ENCODE results near the gene MRPL53. TPM values are rescaled to one million over a fixed set of nuclear protein-coding genes. Genes with fewer than 3 reads are reported as not detected.

The MRPL53 gene
- 17.5 TPM for total RNA-seq

DNA sequence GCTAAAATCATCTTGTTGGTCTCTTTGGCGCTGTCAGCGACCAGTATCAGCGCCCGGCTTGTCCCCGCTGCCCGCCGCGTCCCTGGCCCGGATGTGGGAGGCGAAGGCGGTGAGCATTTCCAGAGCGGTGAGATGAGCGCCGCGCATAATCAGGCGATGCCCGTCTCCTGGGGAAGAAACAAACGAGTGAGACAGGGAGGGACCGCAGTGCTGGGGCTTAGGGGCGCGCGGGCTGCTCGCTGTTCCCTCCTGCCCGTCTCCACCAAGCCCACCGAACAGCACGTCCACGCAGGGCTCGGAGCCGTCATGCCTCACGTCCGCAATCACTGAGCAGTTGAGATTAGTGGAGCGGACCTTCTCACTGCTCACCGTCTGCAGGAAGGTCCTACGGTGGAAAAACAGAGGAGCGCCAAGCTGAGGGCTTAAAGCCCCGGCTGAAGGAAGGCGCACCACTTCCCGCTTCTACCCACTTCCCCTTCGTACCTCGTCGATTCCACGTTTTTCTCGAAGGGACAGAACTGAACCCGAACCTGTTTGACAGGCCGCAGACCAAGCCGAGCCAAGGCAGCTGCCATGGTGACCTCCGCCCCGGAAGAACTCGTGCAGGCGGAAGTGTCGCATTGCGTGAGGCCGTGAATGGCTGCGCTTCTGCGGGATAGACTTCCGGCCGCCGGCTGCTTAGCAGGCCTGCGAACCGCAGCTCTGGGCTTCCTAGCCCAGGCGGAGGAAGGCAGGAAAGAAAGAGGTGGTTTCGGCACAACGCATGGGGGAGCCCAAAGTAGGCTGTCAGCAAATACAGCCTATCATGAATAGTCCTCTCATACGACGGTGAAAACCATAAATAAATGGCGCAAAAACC lies at the start of gene MRPL53:
TSS of gene MRPL53 (minus strand) at position 595 of the 859 bp plus-strand sequence. CDS start at position 575, 20 bp downstream.

DNA sequence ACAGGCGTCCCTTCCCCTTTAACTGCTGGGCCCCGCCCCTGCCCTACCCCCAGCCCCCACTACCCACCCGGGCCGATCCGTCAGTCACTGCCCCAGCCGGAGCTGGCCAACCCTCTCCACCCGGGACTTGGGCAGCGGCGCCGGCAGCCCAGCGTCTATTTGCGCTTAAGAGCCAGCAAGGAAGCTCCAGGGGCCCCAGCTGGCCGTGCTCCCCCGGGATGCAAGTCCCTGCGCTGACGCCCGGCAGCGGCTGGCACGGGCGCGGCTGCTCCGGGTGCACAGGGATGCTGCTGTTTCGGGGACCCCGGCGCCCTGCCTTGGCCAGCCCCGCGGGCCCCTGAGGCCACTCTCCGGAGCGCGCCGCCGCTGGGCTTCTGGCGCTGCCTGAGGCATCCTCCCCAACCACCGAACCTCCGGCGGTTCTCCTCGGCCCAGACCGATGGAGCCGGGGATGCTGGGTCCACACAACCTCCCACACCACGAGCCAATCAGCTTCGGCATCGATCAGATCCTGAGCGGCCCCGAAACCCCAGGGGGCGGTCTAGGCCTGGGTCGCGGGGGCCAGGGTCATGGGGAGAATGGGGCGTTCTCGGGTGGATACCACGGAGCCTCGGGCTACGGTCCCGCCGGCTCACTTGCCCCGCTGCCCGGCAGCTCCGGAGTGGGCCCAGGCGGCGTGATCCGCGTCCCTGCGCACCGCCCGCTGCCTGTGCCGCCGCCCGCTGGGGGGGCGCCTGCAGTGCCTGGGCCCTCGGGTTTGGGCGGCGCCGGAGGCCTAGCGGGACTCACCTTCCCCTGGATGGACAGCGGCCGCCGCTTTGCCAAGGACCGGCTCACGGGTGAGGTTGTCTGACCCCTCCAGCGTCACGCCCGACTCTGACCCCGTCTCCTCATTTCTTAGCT lies 42.1 kb upstream of the MRPL53 start, which contains the start of gene TLX2:
TSS of gene TLX2 (plus strand) at position 83 of the 903 bp plus-strand sequence. CDS start at position 440, 357 bp downstream.

DNA sequence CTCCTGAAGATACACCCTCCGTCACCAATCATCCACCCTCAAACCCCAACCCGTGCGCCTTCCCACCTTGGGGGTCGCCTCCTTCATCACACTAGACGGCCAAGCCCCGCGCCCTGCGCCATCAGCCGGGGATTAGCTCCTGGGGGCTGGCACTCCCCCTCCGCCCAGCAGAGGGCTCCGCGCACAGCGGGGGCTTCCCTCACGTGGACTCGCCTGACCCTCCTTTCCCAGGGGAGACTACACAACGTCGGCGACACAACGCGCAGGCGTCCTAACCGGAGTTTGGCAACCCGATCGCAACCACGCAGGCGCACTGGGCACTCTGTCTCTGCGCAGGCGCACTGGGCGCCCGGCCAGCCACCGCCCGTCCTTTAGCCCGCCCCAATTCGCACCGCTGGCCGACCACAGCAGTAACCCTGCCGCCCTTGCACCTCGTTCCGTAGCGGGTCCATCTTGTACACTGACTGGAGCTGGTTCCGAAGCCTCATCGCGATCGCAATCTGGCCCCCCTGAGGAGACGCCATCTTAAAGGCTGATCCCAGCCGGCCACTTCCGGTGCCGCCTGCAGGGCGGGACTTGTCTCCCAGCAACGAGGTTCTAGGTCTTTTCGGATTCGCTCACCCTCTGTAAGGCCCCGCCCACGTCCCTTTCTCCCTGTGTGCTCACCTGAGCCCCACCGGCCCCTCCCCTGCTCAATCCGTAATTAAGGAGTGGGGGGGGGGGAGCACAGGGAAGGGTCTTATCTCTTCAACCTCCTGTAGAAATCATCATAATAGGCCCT lies 34.9 kb upstream of the MRPL53 start, which contains the start of gene PCGF1:
TSS of gene PCGF1 (minus strand) at position 551 of the 781 bp plus-strand sequence. CDS start at position 524, 27 bp downstream.

DNA sequence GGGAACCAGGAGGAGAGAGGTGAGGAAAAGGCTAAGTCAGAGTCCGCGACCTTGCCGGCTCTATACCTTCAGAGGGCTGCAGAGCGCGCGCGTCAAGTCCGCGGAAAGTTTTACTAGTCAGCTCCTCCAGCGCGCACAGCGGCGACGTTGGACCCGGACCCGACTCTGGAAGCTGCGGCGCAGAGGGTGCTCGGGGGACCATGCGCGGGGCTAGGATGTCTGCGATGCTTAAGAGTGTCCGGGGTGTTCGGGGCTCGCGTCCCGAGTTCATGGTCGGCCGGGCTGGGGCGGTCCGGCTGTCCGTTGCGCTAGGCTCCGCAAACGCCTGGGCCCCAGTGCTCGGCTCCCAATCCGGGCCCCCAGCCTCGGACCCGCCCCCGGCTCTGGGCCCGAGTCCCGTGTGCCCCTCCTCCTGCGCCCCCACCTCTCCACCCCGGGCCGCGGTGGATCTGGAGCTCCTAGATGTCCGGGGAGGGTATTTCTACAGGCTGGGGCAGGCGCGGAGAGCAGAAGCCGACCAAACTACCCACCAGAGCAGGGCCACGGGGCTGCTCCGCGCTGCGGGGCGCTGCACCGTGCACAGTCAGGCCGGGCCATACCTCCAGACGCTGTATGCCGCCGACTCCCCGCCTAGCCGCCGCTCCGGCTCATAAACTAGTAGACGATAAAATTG lies 26.9 kb upstream of the MRPL53 start, which contains the start of gene LBX2:
TSS of gene LBX2 (minus strand) at position 337 of the 673 bp plus-strand sequence. CDS start at position 271, 66 bp downstream.

DNA sequence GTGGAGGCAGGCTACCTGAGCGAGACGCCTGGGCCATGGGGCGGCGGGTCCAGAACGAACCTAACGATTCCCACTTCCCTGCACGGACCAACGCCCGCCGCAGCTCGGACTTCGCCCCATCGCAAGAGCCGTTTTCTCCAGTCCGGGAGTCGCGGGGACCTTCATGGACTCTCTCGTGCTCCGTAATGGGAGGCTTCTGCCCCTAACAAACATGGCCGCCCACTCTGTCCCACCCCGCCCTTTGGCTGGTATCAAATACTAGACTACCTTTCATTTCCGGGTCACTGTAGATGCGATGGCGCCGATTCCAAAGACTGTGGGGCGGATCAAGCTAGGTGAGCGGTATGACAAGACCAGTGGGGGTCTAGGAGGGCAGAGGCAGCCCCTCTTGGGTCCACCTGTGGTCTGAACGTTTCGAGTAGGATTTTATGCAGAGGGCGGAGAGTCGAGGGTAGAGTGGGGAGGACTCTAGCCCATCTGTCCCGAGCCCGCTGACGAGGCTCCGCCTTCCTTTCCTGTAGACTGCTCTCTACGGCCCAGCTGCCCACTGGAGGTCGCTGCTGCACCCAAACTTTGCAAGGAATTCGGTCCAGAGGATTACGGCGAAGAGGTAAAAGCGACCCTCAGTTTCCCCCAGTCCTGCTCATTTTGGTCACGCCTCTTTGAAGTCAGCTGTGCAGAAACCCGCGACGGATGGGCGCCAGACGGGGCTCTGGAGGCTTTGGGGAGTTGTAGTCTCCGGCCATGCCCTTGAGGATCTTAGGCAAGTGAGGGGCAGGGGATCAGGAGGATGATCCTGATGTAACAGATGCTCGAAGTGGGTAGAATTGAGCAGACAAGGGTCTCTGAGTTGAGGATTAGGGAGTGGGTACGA lies 10.6 kb upstream of the MRPL53 start, which contains the start of the genes CCDC142 and TTC31:
TSS of gene CCDC142 (minus strand) at position 198 of the 874 bp plus-strand sequence. CDS start at position 37, 161 bp downstream.
TSS of gene TTC31 (plus strand) at position 281 of the 874 bp plus-strand sequence. CDS start at position 296, 15 bp downstream.

DNA sequence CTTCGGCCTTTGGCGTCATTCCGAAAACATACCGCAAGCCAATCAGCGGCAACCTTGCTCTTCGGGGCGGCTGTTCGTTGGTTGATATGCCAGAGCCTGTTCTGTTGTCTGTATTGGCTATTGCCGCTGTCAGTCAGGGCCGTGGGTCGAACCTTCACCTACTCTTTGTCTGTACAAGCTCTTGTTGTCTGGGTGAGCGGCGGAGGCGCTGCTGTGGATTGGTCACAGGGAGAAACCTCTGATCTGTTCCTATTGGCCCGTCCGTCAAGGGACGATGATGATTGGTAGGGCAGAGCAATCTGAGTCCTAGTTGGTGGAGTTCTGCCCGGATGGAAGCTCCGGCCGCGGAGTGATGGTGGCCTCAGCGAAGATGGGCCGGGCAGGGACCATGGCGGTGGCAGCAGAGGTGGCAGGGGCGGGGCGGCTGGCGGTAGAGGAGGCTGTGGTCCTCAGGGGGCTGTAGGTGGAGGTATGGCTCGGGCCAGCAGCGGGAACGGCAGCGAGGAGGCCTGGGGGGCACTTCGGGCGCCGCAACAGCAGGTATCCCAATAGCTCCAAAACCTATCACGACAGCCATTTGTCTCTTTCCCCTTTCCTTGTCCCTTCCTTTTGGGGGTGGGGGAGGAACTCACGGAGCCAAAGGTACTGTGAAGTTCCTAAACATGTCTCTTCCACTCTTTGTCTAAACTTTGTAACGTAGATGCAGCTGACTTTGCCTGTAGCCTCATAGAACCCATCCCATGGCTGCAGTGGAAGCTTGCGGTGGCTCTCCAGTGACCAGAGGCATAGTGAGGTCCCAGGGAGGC lies 14.1 kb downstream of the MRPL53 start, which contains the start of gene WBP1:
TSS of gene WBP1 (plus strand) at position 307 of the 806 bp plus-strand sequence. CDS start at position 472, 165 bp downstream.

DNA sequence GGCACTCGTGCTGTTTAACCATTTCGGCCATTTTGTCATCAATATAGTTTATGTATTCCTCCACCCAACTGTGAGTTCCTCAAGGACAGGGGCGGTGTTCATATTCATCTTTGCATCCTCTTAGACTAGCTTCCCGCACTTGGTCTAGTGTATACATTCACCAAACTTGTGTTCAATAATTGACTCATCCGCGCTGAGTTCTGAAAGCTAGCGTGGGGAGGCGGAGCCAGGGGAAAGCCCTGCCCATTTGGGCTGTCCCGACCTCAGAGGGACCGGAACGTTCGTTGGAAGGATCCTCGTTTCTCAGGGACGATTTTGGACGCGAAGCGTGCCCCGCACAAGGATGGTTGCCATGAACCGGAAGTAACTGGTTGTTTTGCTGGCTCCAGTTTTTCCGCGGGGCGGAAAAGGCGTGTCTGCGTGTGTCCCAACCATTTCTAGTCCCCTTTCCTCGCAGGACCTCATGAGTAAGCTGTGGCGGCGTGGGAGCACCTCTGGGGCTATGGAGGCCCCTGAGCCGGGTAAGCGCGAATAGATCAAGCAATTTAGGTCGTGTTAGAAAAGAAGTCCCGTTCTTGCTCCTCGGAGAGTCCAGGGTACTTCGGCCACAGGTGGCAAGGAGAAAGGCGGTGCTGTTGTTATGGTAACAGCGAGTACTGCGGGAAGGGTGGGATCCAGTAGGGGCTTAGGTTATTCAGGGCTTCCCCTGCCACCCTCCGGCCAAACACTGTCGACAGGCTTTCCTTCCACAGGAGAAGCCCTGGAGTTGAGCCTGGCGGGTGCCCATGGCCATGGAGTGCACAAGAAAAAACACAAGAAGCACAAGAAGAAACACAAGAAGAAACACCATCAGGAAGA lies 17.6 kb downstream of the MRPL53 start, which contains the start of gene INO80B:
TSS of gene INO80B (plus strand) at position 434 of the 858 bp plus-strand sequence. CDS start at position 464, 30 bp downstream.

DNA sequence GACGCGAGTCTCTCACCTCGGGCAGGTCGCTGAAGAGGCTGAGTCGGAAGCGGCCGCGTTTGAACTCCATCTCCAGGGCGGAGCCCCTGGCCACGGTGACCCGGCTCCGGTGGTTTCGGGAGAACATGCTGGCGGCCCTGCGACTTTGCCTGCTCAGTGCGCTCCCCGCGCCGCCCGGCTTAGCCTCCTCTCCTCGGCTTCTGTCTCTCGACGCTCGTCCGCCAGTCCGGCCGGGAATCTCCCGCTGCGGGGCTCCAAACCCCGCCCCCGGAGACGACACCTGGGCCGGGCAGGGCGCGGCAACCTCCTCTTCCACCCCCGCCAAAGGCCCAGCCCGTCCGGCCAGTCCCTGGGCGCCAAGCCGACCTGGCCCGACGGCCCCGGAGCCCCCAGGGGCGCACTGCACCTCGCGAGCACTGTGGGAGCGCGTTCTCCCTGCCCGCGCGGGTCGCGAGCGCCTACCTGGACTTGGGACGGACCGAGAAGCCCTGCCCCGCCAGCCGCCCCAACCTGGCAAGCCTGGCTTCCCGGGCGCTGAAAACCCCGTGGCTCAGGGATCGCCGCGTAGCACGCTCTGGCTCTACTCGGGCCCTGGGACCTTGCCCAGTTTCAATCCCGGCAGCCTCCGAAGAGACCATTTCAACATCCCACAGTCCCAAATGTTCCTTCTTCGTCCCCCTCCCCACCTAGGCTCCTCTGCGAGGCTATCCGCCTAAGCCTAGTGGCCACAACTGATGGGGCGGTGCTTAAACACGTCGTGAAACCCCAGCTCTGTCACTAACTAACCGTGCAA lies 30.6 kb downstream of the MRPL53 start, which contains the start of gene RTKN:
TSS of gene RTKN (minus strand) at position 248 of the 793 bp plus-strand sequence. CDS start at position 127, 121 bp downstream.

Other genes starting within 250 kb of the MRPL53 start
- gene SLC4A5, start 129.3 kb downstream of the MRPL53 start, total RNA-seq: 36.3 TPM
- gene DCTN1, start 92.4 kb downstream of the MRPL53 start, total RNA-seq: 129 TPM
- 3.1 TPM for gene C2orf81, start 51.1 kb downstream of the MRPL53 start, total RNA-seq
- 36.8 TPM for gene WDR54, start 51.0 kb downstream of the MRPL53 start, total RNA-seq
- 28.9 TPM for gene RTKN, start 30.7 kb downstream of the MRPL53 start, total RNA-seq
- 83.5 TPM for gene INO80B, start 17.6 kb downstream of the MRPL53 start, total RNA-seq
- 55.6 TPM for gene WBP1, start 14.2 kb downstream of the MRPL53 start, total RNA-seq
- gene MOGS, start 7.3 kb downstream of the MRPL53 start, total RNA-seq: 42.8 TPM
- gene CCDC142, start 10.3 kb upstream of the MRPL53 start, total RNA-seq: 36.7 TPM
- gene TTC31, start 10.4 kb upstream of the MRPL53 start, total RNA-seq: 26.7 TPM
- not detected for gene LBX2, start 26.9 kb upstream of the MRPL53 start, total RNA-seq
- gene PCGF1, start 35.0 kb upstream of the MRPL53 start, total RNA-seq: 13.6 TPM
- 0.93 TPM for gene TLX2, start 41.8 kb upstream of the MRPL53 start, total RNA-seq
- gene DQX1, start 53.6 kb upstream of the MRPL53 start, total RNA-seq: 0.55 TPM
- gene AUP1, start 57.0 kb upstream of the MRPL53 start, total RNA-seq: 75.9 TPM
- 30.6 TPM for gene HTRA2, start 57.3 kb upstream of the MRPL53 start, total RNA-seq
- gene LOXL3, start 81.3 kb upstream of the MRPL53 start, total RNA-seq: 22.8 TPM
- 10.0 TPM for gene DOK1, start 82.0 kb upstream of the MRPL53 start, total RNA-seq
- 0.44 TPM for gene M1AP, start 175.7 kb upstream of the MRPL53 start, total RNA-seq
- 10.3 TPM for gene SEMA4F, start 181.6 kb upstream of the MRPL53 start, total RNA-seq

All from camera-type eye (tissue), 1 donor.